Liver (tissue), 9 donors: Measurements from ENCODE around the gene COQ9. TPM values are rescaled to one million over a fixed set of nuclear protein-coding genes. Genes with fewer than 3 reads are reported as not detected.

Experiments used
- DNase-seq: peaks from one replicate; pipeline ENCODE4 v3.0.0-alpha.2; 2017; ENCODE audit warnings: low spot score
- H3K27ac ChIP-seq, 2 donors: one replicate each; pipeline ENCODE4 v1.7.0; 2013; ENCODE audit warnings: inconsistent platforms in 2 of 2, low read length in 2 of 2, control low read depth in 1 of 2, low read depth in 1 of 2, mild to moderate bottlenecking in 1 of 2
- H3K27me3 ChIP-seq, 4 donors: one replicate each; pipeline versions ENCODE4 v1.6.1 to v1.7.0; 2013; ENCODE audit warnings: low read length in 3 of 4, inconsistent platforms in 1 of 4, mild to moderate bottlenecking in 1 of 4, moderate library complexity in 1 of 4; ENCODE audit not compliant: control insufficient read depth in 4 of 4, insufficient read depth in 4 of 4
- H3K36me3 ChIP-seq, 4 donors: one replicate each; pipeline versions ENCODE4 v1.6.1 to v1.7.0; 2013; ENCODE audit warnings: low read length in 3 of 4, mild to moderate bottlenecking in 3 of 4, low read depth in 1 of 4, moderate library complexity in 1 of 4; ENCODE audit not compliant: control insufficient read depth in 4 of 4, insufficient read depth in 3 of 4
- H3K4me1 ChIP-seq, 4 donors: one replicate each; pipeline versions ENCODE4 v1.6.1 to v1.7.0; 2013; ENCODE audit warnings: low read length in 3 of 4, mild to moderate bottlenecking in 3 of 4, moderate library complexity in 1 of 4; ENCODE audit not compliant: control insufficient read depth in 4 of 4, insufficient read depth in 4 of 4
- H3K4me3 ChIP-seq, 3 donors: one replicate each; pipeline versions ENCODE4 v1.6.1 to v1.7.0; 2013; ENCODE audit warnings: low read length in 3 of 3, control low read depth in 1 of 3, low read depth in 1 of 3, mild to moderate bottlenecking in 1 of 3
- H3K9ac ChIP-seq, 2 donors: one replicate each; pipeline ENCODE4 v1.7.0; 2013; ENCODE audit warnings: low read length in 2 of 2, mild to moderate bottlenecking in 2 of 2, moderate library complexity in 2 of 2, control low read depth in 1 of 2, low read depth in 1 of 2
- H3K9me3 ChIP-seq, 4 donors: one replicate each; pipeline versions ENCODE4 v1.6.1 to v1.7.0; 2013; ENCODE audit warnings: low read length in 3 of 4; ENCODE audit not compliant: control insufficient read depth in 4 of 4
- ATF3 ChIP-seq: IDR thresholded peaks from 2 replicates; pipeline ENCODE4 v1.6.1; 2016; ENCODE audit warnings: antibody characterized with exemption
- EGR1 ChIP-seq, 2 donors: IDR thresholded peaks; 2 replicates each; pipeline ENCODE4 v1.6.1; 2016 to 2018; ENCODE audit warnings: antibody characterized with exemption in 2 of 2, low read depth in 2 of 2
- FOXA1 ChIP-seq: IDR thresholded peaks from 2 replicates; pipeline ENCODE4 v1.6.1; 2016; ENCODE audit warnings: antibody characterized with exemption
- FOXA2 ChIP-seq: IDR thresholded peaks from 2 replicates; pipeline ENCODE4 v1.6.1; 2016; ENCODE audit warnings: antibody characterized with exemption
- GABPA ChIP-seq, 2 donors: IDR thresholded peaks in 1 of 2; conservative IDR thresholded peaks in 1 of 2; 2 replicates each; pipeline ENCODE4 v1.6.1; 2016; ENCODE audit warnings: antibody characterized with exemption in 2 of 2, mild to moderate bottlenecking in 1 of 2, moderate library complexity in 1 of 2
- HNF4A ChIP-seq, 2 donors: conservative IDR thresholded peaks; 2 replicates each; pipeline ENCODE4 v1.6.1; 2016; ENCODE audit warnings: antibody characterized with exemption in 2 of 2, mild to moderate bottlenecking in 2 of 2
- HNF4G ChIP-seq: IDR thresholded peaks from 2 replicates; pipeline ENCODE4 v1.6.1; 2016; ENCODE audit warnings: antibody characterized with exemption
- MAX ChIP-seq: IDR thresholded peaks from 2 replicates; pipeline ENCODE4 v1.6.1; 2016; ENCODE audit warnings: antibody characterized with exemption
- NR2F2 ChIP-seq: IDR thresholded peaks from 2 replicates; pipeline ENCODE4 v1.6.1; 2016; ENCODE audit warnings: antibody characterized with exemption
- RAD21 ChIP-seq, 2 donors: IDR thresholded peaks; 2 replicates each; pipeline ENCODE4 v1.6.1; 2016; ENCODE audit warnings: antibody characterized with exemption in 2 of 2, mild to moderate bottlenecking in 2 of 2
- RXRA ChIP-seq, 2 donors: IDR thresholded peaks; 2 replicates each; pipeline ENCODE4 v1.6.1; 2017 to 2018; ENCODE audit warnings: antibody characterized with exemption in 2 of 2, mild to moderate bottlenecking in 1 of 2
- TAF1 ChIP-seq: conservative IDR thresholded peaks from 2 replicates; pipeline ENCODE4 v1.6.1; 2016; ENCODE audit warnings: antibody characterized with exemption, mild to moderate bottlenecking
- ZBTB33 ChIP-seq: IDR thresholded peaks from 2 replicates; pipeline ENCODE4 v1.6.1; 2016; ENCODE audit warnings: antibody characterized with exemption
- WGBS: extraction: QIAGEN DNeasy Blood & Tissue Kit; methylation state at CpG from one replicate; pipeline ENCODE4 v1.1.7; 2013; 5-methylcytosine and 5-hydroxymethylcytosine counted together
- polyA plus RNA-seq, 2 donors: library from polyadenylated mRNA; stranded (reverse) in 1 of 2; unstranded in 1 of 2; fragments of 200-250 nt in 1 of 2; fragments of >200 nt in 1 of 2; fragmentation: Nextera tagmentation in 1 of 2; extraction: Ambion mirVana in 1 of 2; gene quantifications; one replicate each; pipeline versions ENCODE4 v1.2.1 to v1.2.3, GENCODE V29; 2013 to 2015
- total RNA-seq, 2 donors: library from RNA; depleted of rRNA; stranded (reverse); fragments of >200 nt; gene quantifications; one replicate each; pipeline ENCODE4 v1.2.3, GENCODE V29; 2014
- TF ChIP-seq, protein P1 (sequence below): IDR thresholded peaks from 2 replicates; pipeline ENCODE4 v1.6.1; 2016; ENCODE audit warnings: antibody characterized with exemption, mild to moderate bottlenecking
- TF ChIP-seq, protein P2 (sequence below): fragments of 150-350 bp; IDR thresholded peaks from 2 replicates; pipeline ENCODE4 v1.5.1; 2017; ENCODE audit warnings: improper control_type of control experiment, low read depth, low read length; ENCODE audit not compliant: missing input control
- donor health status: healthy.
- donor health status: healthy.
- donor health status: healthy.
- donor health status: healthy.
- donor health status: healthy.

The COQ9 gene
- total and polyA plus RNA-seq, 4 donors, result 21.0 to 81.5 (median 58.0) TPM

- TF ChIP-seq FOXA1, result no peak
Observed at GRCh38 chr16:57427824-57428223, 19.5 kb upstream of the COQ9 start (continued).

GRCh38 chr16:57430955-57431354 is 16.3 kb upstream of the COQ9 start:
- TF ChIP-seq HNF4A (conservative IDR thresholded peaks at IDR 0.05) (no peak), RXRA (IDR thresholded peaks at IDR 0.05) (no peak), TAF1 (no peak), RAD21 (IDR thresholded peaks at IDR 0.05) (no peak), FOXA1 (no peak), GABPA (IDR thresholded peaks at IDR 0.05 in 1 of 2, conservative IDR thresholded peaks at IDR 0.05 in 1 of 2) (no peak), EGR1 (IDR thresholded peaks at IDR 0.05; ENCODE audit: low read depth in 2 of 2) (no peak), NR2F2 (no peak), MAX (no peak), FOXA2 (no peak), HNF4G (no peak), ZBTB33 (no peak)
- TF ChIP-seq, protein P1, sequence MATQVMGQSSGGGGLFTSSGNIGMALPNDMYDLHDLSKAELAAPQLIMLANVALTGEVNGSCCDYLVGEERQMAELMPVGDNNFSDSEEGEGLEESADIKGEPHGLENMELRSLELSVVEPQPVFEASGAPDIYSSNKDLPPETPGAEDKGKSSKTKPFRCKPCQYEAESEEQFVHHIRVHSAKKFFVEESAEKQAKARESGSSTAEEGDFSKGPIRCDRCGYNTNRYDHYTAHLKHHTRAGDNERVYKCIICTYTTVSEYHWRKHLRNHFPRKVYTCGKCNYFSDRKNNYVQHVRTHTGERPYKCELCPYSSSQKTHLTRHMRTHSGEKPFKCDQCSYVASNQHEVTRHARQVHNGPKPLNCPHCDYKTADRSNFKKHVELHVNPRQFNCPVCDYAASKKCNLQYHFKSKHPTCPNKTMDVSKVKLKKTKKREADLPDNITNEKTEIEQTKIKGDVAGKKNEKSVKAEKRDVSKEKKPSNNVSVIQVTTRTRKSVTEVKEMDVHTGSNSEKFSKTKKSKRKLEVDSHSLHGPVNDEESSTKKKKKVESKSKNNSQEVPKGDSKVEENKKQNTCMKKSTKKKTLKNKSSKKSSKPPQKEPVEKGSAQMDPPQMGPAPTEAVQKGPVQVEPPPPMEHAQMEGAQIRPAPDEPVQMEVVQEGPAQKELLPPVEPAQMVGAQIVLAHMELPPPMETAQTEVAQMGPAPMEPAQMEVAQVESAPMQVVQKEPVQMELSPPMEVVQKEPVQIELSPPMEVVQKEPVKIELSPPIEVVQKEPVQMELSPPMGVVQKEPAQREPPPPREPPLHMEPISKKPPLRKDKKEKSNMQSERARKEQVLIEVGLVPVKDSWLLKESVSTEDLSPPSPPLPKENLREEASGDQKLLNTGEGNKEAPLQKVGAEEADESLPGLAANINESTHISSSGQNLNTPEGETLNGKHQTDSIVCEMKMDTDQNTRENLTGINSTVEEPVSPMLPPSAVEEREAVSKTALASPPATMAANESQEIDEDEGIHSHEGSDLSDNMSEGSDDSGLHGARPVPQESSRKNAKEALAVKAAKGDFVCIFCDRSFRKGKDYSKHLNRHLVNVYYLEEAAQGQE, result no peak
- TF ChIP-seq, protein P2, sequence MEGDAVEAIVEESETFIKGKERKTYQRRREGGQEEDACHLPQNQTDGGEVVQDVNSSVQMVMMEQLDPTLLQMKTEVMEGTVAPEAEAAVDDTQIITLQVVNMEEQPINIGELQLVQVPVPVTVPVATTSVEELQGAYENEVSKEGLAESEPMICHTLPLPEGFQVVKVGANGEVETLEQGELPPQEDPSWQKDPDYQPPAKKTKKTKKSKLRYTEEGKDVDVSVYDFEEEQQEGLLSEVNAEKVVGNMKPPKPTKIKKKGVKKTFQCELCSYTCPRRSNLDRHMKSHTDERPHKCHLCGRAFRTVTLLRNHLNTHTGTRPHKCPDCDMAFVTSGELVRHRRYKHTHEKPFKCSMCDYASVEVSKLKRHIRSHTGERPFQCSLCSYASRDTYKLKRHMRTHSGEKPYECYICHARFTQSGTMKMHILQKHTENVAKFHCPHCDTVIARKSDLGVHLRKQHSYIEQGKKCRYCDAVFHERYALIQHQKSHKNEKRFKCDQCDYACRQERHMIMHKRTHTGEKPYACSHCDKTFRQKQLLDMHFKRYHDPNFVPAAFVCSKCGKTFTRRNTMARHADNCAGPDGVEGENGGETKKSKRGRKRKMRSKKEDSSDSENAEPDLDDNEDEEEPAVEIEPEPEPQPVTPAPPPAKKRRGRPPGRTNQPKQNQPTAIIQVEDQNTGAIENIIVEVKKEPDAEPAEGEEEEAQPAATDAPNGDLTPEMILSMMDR, result no peak
- Histone ChIP-seq H3K9me3 (no peaks in the 10 kb centered on the region), H3K9ac (no peak overlapping the region), H3K4me3 (no peak overlapping the region), H3K27me3 (no peaks in the 10 kb centered on the region), H3K36me3 (peaks cover 21 to 74% (median 60%) of the 10 kb centered on the region in 4 donors), H3K27ac (no peak overlapping the region), H3K4me1 (peaks cover 0 to 3% (median under 1%) of the 10 kb centered on the region in 4 donors)
- no peak for DNase-seq
- WGBS, result 90% methylated on average over 5 of the region's 5 CpGs

DNA sequence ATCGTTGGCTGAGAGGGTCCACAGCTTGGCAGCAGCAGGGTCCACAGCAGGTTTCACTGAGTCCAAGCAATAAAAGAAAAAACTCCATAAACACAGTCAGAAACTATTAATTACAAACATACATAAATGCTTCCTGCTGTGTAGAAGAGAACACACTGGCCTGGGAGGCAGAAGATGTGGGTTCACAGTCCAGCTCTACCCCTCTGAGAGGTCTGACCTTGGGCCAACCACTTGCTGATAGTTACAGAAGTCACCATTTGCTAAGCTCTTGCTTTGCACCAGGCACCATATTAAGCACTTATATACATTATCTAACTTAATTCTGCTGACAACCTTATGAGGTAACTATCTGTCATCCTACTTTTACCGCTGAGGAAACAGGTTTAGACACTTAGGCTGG is 14.8 kb upstream of the COQ9 start:
- peak; percentile 34 to 64 for TF ChIP-seq HNF4A (conservative IDR thresholded peaks at IDR 0.05)
- TF ChIP-seq ATF3, result no peak
- H3K27ac ChIP-seq, result no peak overlapping the region

More for the DNA sequence above, 14.8 kb upstream of the COQ9 start:
- DNase-seq, result no peak
- H3K4me3 ChIP-seq, result no peak overlapping the region
- H3K27me3 ChIP-seq, result no peaks in the 10 kb centered on the region
- 89% methylated on average over 2 of the region's 2 CpGs for WGBS
- peaks cover 0 to 3% (median under 1%) of the 10 kb centered on the region in 4 donors for H3K4me1 ChIP-seq
- H3K36me3 ChIP-seq, result peaks cover 25 to 78% (median 62%) of the 10 kb centered on the region in 4 donors
- no peaks in the 10 kb centered on the region for H3K9me3 ChIP-seq
- no peak overlapping the region for H3K9ac ChIP-seq
